IMR-90 (cell line): ENCODE measurements around the gene COPA.

ENCODE experiments used
- CTCF ChIP-seq: conservative IDR thresholded peaks from 2 replicates; pipeline ENCODE4 v1.5.1; 2012; ENCODE audit warnings: mild to moderate bottlenecking, low read depth, low read length, improper control_type of control experiment
- USF2 ChIP-seq: fragments of 150-350 bp; IDR thresholded peaks from 2 replicates; pipeline ENCODE4 v1.6.1; 2017; ENCODE audit warnings: mild to moderate bottlenecking, antibody characterized with exemption, low read length, low read depth

DNA sequence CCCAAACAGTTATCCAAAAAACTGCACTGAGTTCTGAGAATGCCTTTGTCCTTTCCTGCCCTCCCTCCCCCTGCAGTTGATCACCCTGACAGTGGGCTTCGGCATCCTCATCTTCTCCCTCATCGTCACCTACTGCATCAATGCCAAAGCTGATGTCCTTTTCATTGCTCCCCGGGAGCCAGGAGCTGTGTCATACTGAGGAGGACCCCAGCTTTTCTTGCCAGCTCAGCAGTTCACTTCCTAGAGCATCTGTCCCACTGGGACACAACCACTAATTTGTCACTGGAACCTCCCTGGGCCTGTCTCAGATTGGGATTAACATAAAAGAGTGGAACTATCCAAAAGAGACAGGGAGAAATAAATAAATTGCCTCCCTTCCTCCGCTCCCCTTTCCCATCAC, 15.0 kb upstream of the COPA start:
- TF ChIP-seq USF2 (no peak), CTCF (no peak)
